Adrenal gland (tissue), 12 donors: ENCODE results near the gene CCL18. TPM values are rescaled to one million over a fixed set of nuclear protein-coding genes. Genes with fewer than 3 reads are reported as not detected.
"Not testable (repeated sequence)": the region's sequence is repeated elsewhere in the genome, so short reads cannot be mapped to it uniquely, and the experiment has no call there.

ENCODE experiments used
- DNase-seq, 7 donors: peaks; one replicate each; pipeline ENCODE4 v3.0.0-alpha.2; 2019 to 2020
- H3K27ac ChIP-seq, 5 donors: fragments of 200-600 bp; sonication (generic) in 4 of 5; 1 replicate in 3 of 5; 2 replicates in 2 of 5; pipeline versions ENCODE4 v1.5.1 to v1.8.0; 2016 to 2020; ENCODE audit warnings: mild to moderate bottlenecking in 1 of 5
- H3K27me3 ChIP-seq: fragments of 200-600 bp; 2 replicates; pipeline ENCODE4 v1.8.0; 2021
- H3K36me3 ChIP-seq, 2 donors: fragments of 200-600 bp; replicated peaks in 1 of 2; 1 replicate in 1 of 2; 2 replicates in 1 of 2; pipeline versions ENCODE4 v1.5.1 to v1.8.0; 2018 to 2022
- H3K4me1 ChIP-seq, 2 donors: fragments of 200-600 bp; replicated peaks in 1 of 2; 1 replicate in 1 of 2; 2 replicates in 1 of 2; pipeline versions ENCODE4 v1.5.1 to v1.8.0; 2018 to 2021
- H3K4me3 ChIP-seq, 4 donors: fragments of 200-600 bp; sonication (generic) in 3 of 4; one replicate each; pipeline ENCODE4 v1.5.1; 2016 to 2018
- H3K9me3 ChIP-seq, 3 donors: fragments of 200-600 bp; sonication (generic) in 1 of 3; replicated peaks in 1 of 3; 1 replicate in 2 of 3; 2 replicates in 1 of 3; pipeline versions ENCODE4 v1.5.1 to v1.8.0; 2016 to 2021
- CTCF ChIP-seq, 6 experiments: fragments of 450-650 bp in 4 of 6; fragments of 200-600 bp in 2 of 6; sonication (generic) in 1 of 6; IDR thresholded peaks; 1 replicate in 5 of 6; 2 replicates in 1 of 6; pipeline versions ENCODE4 v1.5.1 to v1.8.0; 2016 to 2021; ENCODE audit warnings: antibody characterized with exemption in 6 of 6, mild to moderate bottlenecking in 2 of 6, moderate library complexity in 1 of 6
- POLR2A ChIP-seq, 2 donors: fragments of 450-650 bp; IDR thresholded peaks; one replicate each; pipeline ENCODE4 v1.6.1; 2017; ENCODE audit warnings: antibody characterized with exemption in 2 of 2, mild to moderate bottlenecking in 2 of 2, moderate library complexity in 1 of 2
- WGBS, 4 donors: extraction: QIAGEN DNeasy Blood & Tissue Kit in 2 of 4; methylation state at CpG; one replicate each; pipeline versions ENCODE4 v1.1.5 to v1.1.7; 2013 to 2017; 5-methylcytosine and 5-hydroxymethylcytosine counted together
- intact Hi-C, 2 donors: fragments of 100-400 bp; cut with DNase I; formaldehyde crosslinking; loops; one replicate each; pipeline versions ENCODE4 v1.14.1 to v1.15.0; 2022 to 2023
- polyA plus RNA-seq, 3 donors: library from polyadenylated mRNA; stranded (reverse); fragments of 200-250 nt in 2 of 3; fragments of 350-450 nt in 1 of 3; fragmentation: Illumina TruSeq in 1 of 3; extraction: RNeasy Lipid Tissue Mini Kit (QIAGEN cat#74804) in 1 of 3; gene quantifications; one replicate each; pipeline ENCODE4 v1.2.3, GENCODE V29; 2013 to 2014
- total RNA-seq, 9 donors: library from RNA; depleted of rRNA in 4 of 9; stranded (reverse); fragments of >200 nt in 4 of 9; fragments of 120-200 nt in 1 of 9; fragmentation: NEBNext Ultra II Directional in 1 of 9; extraction: Animal tissue kit (Norgen Biotek cat#: 25700) in 1 of 9; gene quantifications; one replicate each; pipeline versions ENCODE4 v1.1.0 to v1.2.4, GENCODE V29; 2013 to 2023
- donor health status: healthy with polysubstance abuse.
- donor health status: Bipolar disorder and iron deficiency.
- donor health status: DM: yes; HTN: yes; CAD: no.
- donor health status: DM: no; HTN: no; CAD: no.
- donor health status: DM: no; HTN: no; CAD: no.
- donor health status: DM: yes; HTN: yes; CAD: no.

CCL18 gene
- total and polyA plus RNA-seq, 12 donors: 0.32 to 5.2 (median 1.6) TPM; not detected in 5

- H3K36me3 ChIP-seq: no peaks in the 10 kb centered on the region
- no peaks in the 10 kb centered on the region for H3K4me1 ChIP-seq
- H3K27me3 ChIP-seq: no peaks in the 10 kb centered on the region
- no peak for TF ChIP-seq POLR2A (IDR thresholded peaks at IDR 0.05)
- TF ChIP-seq CTCF (IDR thresholded peaks at IDR 0.05): no peak
- no peak overlapping the region for H3K27ac ChIP-seq
- 59 to 77% (median 71%) methylated on average over 4 to 5 of the region's 5 CpGs for WGBS, 4 donors
- intact Hi-C loops: no loop called here
- H3K4me3 ChIP-seq: no peak overlapping the region
- H3K9me3 ChIP-seq: no peaks in the 10 kb centered on the region
- DNase-seq: no peak
Measured at GRCh38 chr17:36105781-36106492, 41.9 kb downstream of the CCL18 start.

GRCh38 chr17:36106493-36106835, 42.4 kb downstream of the CCL18 start:
- no peaks in the 10 kb centered on the region for H3K4me1 ChIP-seq
- 75 to 85% (median 83%) methylated on average over 6 of the region's 6 CpGs for WGBS, 4 donors

GRCh38 chr17:36107660-36108059, 43.6 kb downstream of the CCL18 start:
- intact Hi-C loops: no loop called here
- H3K4me1 ChIP-seq: no peaks in the 10 kb centered on the region
- no peak overlapping the region for H3K4me3 ChIP-seq
- H3K36me3 ChIP-seq: no peaks in the 10 kb centered on the region
- TF ChIP-seq CTCF (IDR thresholded peaks at IDR 0.05): no peak
- TF ChIP-seq POLR2A (IDR thresholded peaks at IDR 0.05): no peak
- no peaks in the 10 kb centered on the region for H3K9me3 ChIP-seq
- DNase-seq: no peak
- 81 to 94% (median 86%) methylated on average over 3 of the region's 3 CpGs for WGBS, 4 donors
- H3K27me3 ChIP-seq: no peaks in the 10 kb centered on the region
- peak overlapping the region in 1 of 5 donors; percentile 22 for H3K27ac ChIP-seq

More at GRCh38 chr17:36106493-36106835, 42.4 kb downstream of the CCL18 start:
- DNase-seq: no peak
- no peak for TF ChIP-seq CTCF (IDR thresholded peaks at IDR 0.05)
- no peak for TF ChIP-seq POLR2A (IDR thresholded peaks at IDR 0.05)
- Histone ChIP-seq H3K27me3 (no peaks in the 10 kb centered on the region), H3K36me3 (no peaks in the 10 kb centered on the region), H3K9me3 (no peaks in the 10 kb centered on the region), H3K4me3 (no peak overlapping the region), H3K27ac (no peak overlapping the region)
- intact Hi-C loops: no loop called here

GRCh38 chr17:36108265-36108664, 44.2 kb downstream of the CCL18 start:
- WGBS, 4 donors: 65 to 75% (median 73%) methylated on average over 5 of the region's 5 CpGs
- peak overlapping the region in 1 of 5 donors; percentile 22 for H3K27ac ChIP-seq
- H3K4me3 ChIP-seq, H3K4me1 ChIP-seq, H3K36me3 ChIP-seq, intact Hi-C loops, H3K9me3 ChIP-seq, DNase-seq, H3K27me3 ChIP-seq: not testable (repeated sequence)

- H3K27ac ChIP-seq: no peak overlapping the region
- TF ChIP-seq CTCF (IDR thresholded peaks at IDR 0.05): no peak
- H3K36me3 ChIP-seq: no peaks in the 10 kb centered on the region
- H3K4me3 ChIP-seq: no peak overlapping the region
- no peaks in the 10 kb centered on the region for H3K4me1 ChIP-seq
- no peaks in the 10 kb centered on the region for H3K27me3 ChIP-seq
- H3K9me3 ChIP-seq: no peaks in the 10 kb centered on the region
- WGBS, 4 donors: 71 to 77% (median 74%) methylated on average over 4 of the region's 4 CpGs
- intact Hi-C loops: loop anchor here in 1 of 2 donors (10.0 kb wide), 1 partner anchor 74 kb away; no protein-coding TSS in a partner anchor
- DNase-seq: no peak
Measured at GRCh38 chr17:36111068-36111490, 47.0 kb downstream of the CCL18 start.
